SK-N-MC (cell line): Measurements from ENCODE around the gene DUSP15.

Experiments
- EZH2 ChIP-seq: fragments of 200-600 bp; sonication (generic); IDR thresholded peaks from one replicate; pipeline ENCODE4 v1.6.1; 2017; ENCODE audit warnings: antibody characterized with exemption
- POLR2AphosphoS5 ChIP-seq: IDR thresholded peaks from 2 replicates; pipeline ENCODE4 v1.6.1; 2012; ENCODE audit warnings: mild to moderate bottlenecking, low read depth, low read length, borderline replicate concordance

DNA sequence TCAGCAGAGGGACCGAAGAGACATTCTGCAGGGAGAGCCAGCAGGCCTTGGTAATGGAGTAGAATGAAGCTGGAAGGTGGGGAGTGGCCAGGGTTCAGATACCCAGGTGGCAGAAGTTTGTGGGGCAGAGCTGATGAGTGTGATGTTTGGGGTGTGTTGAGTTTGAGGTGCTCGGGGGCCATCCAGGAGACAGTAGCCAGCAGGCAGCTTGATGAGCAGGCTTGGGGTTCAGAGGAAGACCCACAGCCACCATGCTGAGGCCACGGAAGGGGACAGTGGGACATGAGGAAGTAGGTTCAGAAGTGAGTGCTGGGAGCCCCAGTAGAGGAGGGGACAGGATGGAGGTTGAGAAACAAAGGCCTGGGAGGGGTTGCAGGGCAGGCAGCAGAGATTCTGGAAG is 13.8 kb downstream of the DUSP15 start:
- TF ChIP-seq EZH2 (no peak), POLR2AphosphoS5 (no peak)
